Nephron progenitor cell (in vitro differentiated cells): Measurements from ENCODE around the gene TTYH3.

Source experiments
- DNase-seq: peaks from one replicate; pipeline ENCODE4 v3.0.0; 2021
- H3K27ac Mint-ChIP-seq: 2 replicates; pipeline ENCODE4 v1.8.0; 2021; ENCODE audit warnings: mild to moderate bottlenecking, moderate library complexity, mixed read lengths
- H3K27me3 Mint-ChIP-seq: 2 replicates; pipeline ENCODE4 v1.8.0; 2021; ENCODE audit warnings: mild to moderate bottlenecking, low read depth, mixed read lengths; ENCODE audit not compliant: poor library complexity
- H3K36me3 Mint-ChIP-seq: 2 replicates; pipeline ENCODE4 v1.8.0; 2021; ENCODE audit warnings: low read depth, mixed read lengths
- H3K4me1 Mint-ChIP-seq: 2 replicates; pipeline ENCODE4 v1.8.0; 2021; ENCODE audit warnings: mixed read lengths
- H3K4me3 Mint-ChIP-seq: 2 replicates; pipeline ENCODE4 v1.8.0; 2021; ENCODE audit warnings: mild to moderate bottlenecking, moderate library complexity, mixed read lengths
- H3K9me3 Mint-ChIP-seq: 2 replicates; pipeline ENCODE4 v1.8.0; 2021; ENCODE audit warnings: mild to moderate bottlenecking, moderate library complexity, mixed read lengths
- CTCF ChIP-seq: fragments of 200-600 bp; sonication (generic); IDR thresholded peaks from 2 replicates; pipeline ENCODE4 v1.5.0; 2021; ENCODE audit warnings: antibody characterized with exemption

Gene TTYH3

GRCh38 chr7:2601065-2601464, 30.7 kb upstream of the TTYH3 start:
- H3K27ac Mint-ChIP-seq: no peak overlapping the region
- peaks cover 2% of the 10 kb centered on the region for H3K27me3 Mint-ChIP-seq
- no peak for DNase-seq
- no peak for TF ChIP-seq CTCF
- H3K4me1 Mint-ChIP-seq: peaks cover 41% of the 10 kb centered on the region
- no peaks in the 10 kb centered on the region for H3K9me3 Mint-ChIP-seq
- no peak overlapping the region for H3K4me3 Mint-ChIP-seq
- peaks cover 21% of the 10 kb centered on the region for H3K36me3 Mint-ChIP-seq

- H3K9me3 Mint-ChIP-seq: no peaks in the 10 kb centered on the region
- TF ChIP-seq CTCF: no peak
- peaks cover 40% of the 10 kb centered on the region for H3K4me1 Mint-ChIP-seq
- H3K36me3 Mint-ChIP-seq: peaks cover 21% of the 10 kb centered on the region
- no peak overlapping the region for H3K4me3 Mint-ChIP-seq
- no peak overlapping the region for H3K27ac Mint-ChIP-seq
- H3K27me3 Mint-ChIP-seq: peaks cover 2% of the 10 kb centered on the region
- DNase-seq: no peak
These were observed 29.9 kb upstream of the TTYH3 start for GRCh38 chr7:2601907-2602306.

- Mint-ChIP-seq H3K4me3 (no peak overlapping the region), H3K27me3 (peaks cover 2% of the 10 kb centered on the region), H3K9me3 (no peaks in the 10 kb centered on the region), H3K36me3 (peaks cover 21% of the 10 kb centered on the region), H3K27ac (no peak overlapping the region), H3K4me1 (peaks cover 46% of the 10 kb centered on the region)
- no peak for TF ChIP-seq CTCF
- no peak for DNase-seq
These were observed 29.3 kb upstream of the TTYH3 start for GRCh38 chr7:2602406-2603043.

GRCh38 chr7:2603044-2603965, 28.5 kb upstream of the TTYH3 start:
- Mint-ChIP-seq H3K27me3 (no peaks in the 10 kb centered on the region), H3K9me3 (no peaks in the 10 kb centered on the region), H3K4me1 (peaks cover 54% of the 10 kb centered on the region), H3K27ac (no peak overlapping the region), H3K36me3 (peaks cover 21% of the 10 kb centered on the region), H3K4me3 (no peak overlapping the region)
- no peak for DNase-seq
- TF ChIP-seq CTCF: no peak

GRCh38 chr7:2604608-2605174, 27.1 kb upstream of the TTYH3 start:
- Mint-ChIP-seq H3K36me3 (peaks cover 13% of the 10 kb centered on the region), H3K27me3 (no peaks in the 10 kb centered on the region), H3K4me1 (peaks cover 62% of the 10 kb centered on the region), H3K4me3 (no peak overlapping the region), H3K9me3 (no peaks in the 10 kb centered on the region), H3K27ac (no peak overlapping the region)
- no peak for TF ChIP-seq CTCF
- no peak for DNase-seq
